Hepatocyte (in vitro differentiated cells): ENCODE measurements around the gene NPB. TPM values are rescaled to one million over a fixed set of nuclear protein-coding genes. Genes with fewer than 3 reads are reported as not detected.

Experiments used
- DNase-seq: peaks from one replicate; pipeline ENCODE4 v3.0.0-alpha.2; 2016; ENCODE audit warnings: low spot score
- H2AFZ ChIP-seq: fragments of 200-600 bp; sonication (generic); 2 replicates; pipeline ENCODE4 v1.6.0; 2016; ENCODE audit warnings: antibody characterized with exemption, mild to moderate bottlenecking
- H3K27ac ChIP-seq: fragments of 200-600 bp; sonication (generic); 2 replicates; pipeline ENCODE4 v1.5.1; 2016; ENCODE audit warnings: mild to moderate bottlenecking
- H3K27me3 ChIP-seq: fragments of 200-600 bp; sonication (generic); 2 replicates; pipeline ENCODE4 v1.6.1; 2016
- H3K36me3 ChIP-seq: fragments of 200-600 bp; sonication (generic); replicated peaks from 2 replicates; pipeline ENCODE4 v1.5.1; 2016; ENCODE audit warnings: low read depth; ENCODE audit not compliant: insufficient read depth
- H3K4me1 ChIP-seq: fragments of 200-600 bp; sonication (generic); 2 replicates; pipeline ENCODE4 v1.5.1; 2016; ENCODE audit warnings: mild to moderate bottlenecking, moderate library complexity; ENCODE audit not compliant: insufficient read depth
- H3K4me2 ChIP-seq: fragments of 200-600 bp; sonication (generic); 2 replicates; pipeline ENCODE4 v1.6.0; 2016
- H3K4me3 ChIP-seq: fragments of 200-600 bp; sonication (generic); 2 replicates; pipeline ENCODE4 v1.5.1; 2016; ENCODE audit warnings: mild to moderate bottlenecking
- H3K79me2 ChIP-seq: fragments of 200-600 bp; sonication (generic); 2 replicates; pipeline ENCODE4 v1.6.0; 2017; ENCODE audit warnings: mild to moderate bottlenecking
- H3K9me2 ChIP-seq: fragments of 200-600 bp; sonication (generic); replicated peaks from 2 replicates; pipeline ENCODE4 v1.6.0; 2017; ENCODE audit warnings: mild to moderate bottlenecking; ENCODE audit not compliant: insufficient read depth
- H3K9me3 ChIP-seq: fragments of 200-600 bp; sonication (generic); 2 replicates; pipeline ENCODE4 v1.5.1; 2016; ENCODE audit warnings: low read depth, mild to moderate bottlenecking
- H4K20me1 ChIP-seq: fragments of 200-600 bp; sonication (generic); 2 replicates; pipeline ENCODE4 v1.6.0; 2016; ENCODE audit warnings: mild to moderate bottlenecking; ENCODE audit not compliant: insufficient read depth, poor library complexity, severe bottlenecking
- EZH2 ChIP-seq: fragments of 200-600 bp; sonication (generic); IDR thresholded peaks from 2 replicates; pipeline ENCODE4 v1.6.1; 2016; ENCODE audit warnings: antibody characterized with exemption, mild to moderate bottlenecking, borderline replicate concordance
- EZH2phosphoT487 ChIP-seq: fragments of 200-600 bp; sonication (generic); IDR thresholded peaks from one replicate; pipeline ENCODE4 v1.6.1; 2018; ENCODE audit warnings: antibody characterized with exemption, mild to moderate bottlenecking, low read depth, moderate library complexity; ENCODE audit not compliant: unreplicated experiment, severe bottlenecking
- WGBS: methylation state at CpG from one replicate; pipeline ENCODE4 v1.1.6; 2016; ENCODE audit warnings: low lambda C conversion rate; ENCODE audit errors: missing lambda C conversion rate; 5-methylcytosine and 5-hydroxymethylcytosine counted together
- polyA plus RNA-seq: library from polyadenylated mRNA; unstranded; fragments of >200 nt; fragmentation: Nextera tagmentation; extraction: Ambion mirVana; gene quantifications from 2 replicates; pipeline ENCODE4 v1.2.1, GENCODE V29; 2016
- total RNA-seq: library from RNA; depleted of rRNA; stranded (reverse); fragments of >200 nt; gene quantifications from 2 replicates; pipeline ENCODE4 v1.2.3, GENCODE V29; 2014
- TF ChIP-seq, protein P1 (sequence below): fragments of 200-600 bp; sonication (generic); IDR thresholded peaks from 2 replicates; pipeline ENCODE4 v1.5.1; 2016; ENCODE audit warnings: antibody characterized with exemption, mild to moderate bottlenecking; ENCODE audit not compliant: poor library complexity

NPB gene
- total and polyA plus RNA-seq, 2 experiments from 2014 or later: 0.47 to 2.2 TPM

DNA sequence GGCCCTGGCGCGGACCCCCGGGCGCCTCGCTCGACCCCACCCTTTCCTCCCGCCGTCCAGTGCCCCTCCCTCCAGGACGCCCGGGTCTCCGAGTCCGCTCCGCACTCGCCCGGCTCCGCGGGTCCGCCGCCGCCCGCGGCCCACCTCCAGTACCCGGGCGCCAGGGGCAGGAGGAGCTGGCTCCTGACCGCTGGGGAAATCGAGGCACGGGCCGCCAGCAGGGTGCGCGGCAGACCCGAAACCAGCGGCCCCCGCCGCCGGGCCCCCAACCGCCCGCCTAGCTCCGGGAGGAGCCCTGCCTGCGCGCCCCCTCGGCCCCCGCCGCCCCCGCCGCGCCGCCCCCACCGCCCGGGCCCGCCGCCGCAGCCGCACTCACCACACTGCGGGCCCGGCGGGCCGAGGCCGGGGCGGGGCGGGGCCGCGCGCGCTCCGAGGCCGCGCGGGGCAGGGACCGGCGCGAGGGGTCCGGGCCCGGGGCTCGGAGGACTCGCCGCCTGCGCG is 25.2 kb downstream of the NPB start:
- DNase-seq: no peak
- peaks cover 37% of the 10 kb centered on the region for H4K20me1 ChIP-seq
- peak overlapping the region; percentile 97 for H3K27ac ChIP-seq
- TF ChIP-seq, protein P1, sequence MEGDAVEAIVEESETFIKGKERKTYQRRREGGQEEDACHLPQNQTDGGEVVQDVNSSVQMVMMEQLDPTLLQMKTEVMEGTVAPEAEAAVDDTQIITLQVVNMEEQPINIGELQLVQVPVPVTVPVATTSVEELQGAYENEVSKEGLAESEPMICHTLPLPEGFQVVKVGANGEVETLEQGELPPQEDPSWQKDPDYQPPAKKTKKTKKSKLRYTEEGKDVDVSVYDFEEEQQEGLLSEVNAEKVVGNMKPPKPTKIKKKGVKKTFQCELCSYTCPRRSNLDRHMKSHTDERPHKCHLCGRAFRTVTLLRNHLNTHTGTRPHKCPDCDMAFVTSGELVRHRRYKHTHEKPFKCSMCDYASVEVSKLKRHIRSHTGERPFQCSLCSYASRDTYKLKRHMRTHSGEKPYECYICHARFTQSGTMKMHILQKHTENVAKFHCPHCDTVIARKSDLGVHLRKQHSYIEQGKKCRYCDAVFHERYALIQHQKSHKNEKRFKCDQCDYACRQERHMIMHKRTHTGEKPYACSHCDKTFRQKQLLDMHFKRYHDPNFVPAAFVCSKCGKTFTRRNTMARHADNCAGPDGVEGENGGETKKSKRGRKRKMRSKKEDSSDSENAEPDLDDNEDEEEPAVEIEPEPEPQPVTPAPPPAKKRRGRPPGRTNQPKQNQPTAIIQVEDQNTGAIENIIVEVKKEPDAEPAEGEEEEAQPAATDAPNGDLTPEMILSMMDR: no peak
- TF ChIP-seq EZH2phosphoT487: no peak
- no peak for TF ChIP-seq EZH2
- no peaks in the 10 kb centered on the region for H3K9me2 ChIP-seq
- no peak overlapping the region for H2AFZ ChIP-seq
- peaks cover 43% of the 10 kb centered on the region for H3K79me2 ChIP-seq
- no peaks in the 10 kb centered on the region for H3K36me3 ChIP-seq
- H3K9me3 ChIP-seq: no peaks in the 10 kb centered on the region
- H3K4me2 ChIP-seq: peak overlapping the region; percentile 83
- 2% methylated on average over 20 of the region's 78 CpGs for WGBS
- peaks cover 46% of the 10 kb centered on the region for H3K4me1 ChIP-seq
- no peaks in the 10 kb centered on the region for H3K27me3 ChIP-seq
- H3K4me3 ChIP-seq: peak overlapping the region; percentile 54

- H3K4me2 ChIP-seq: peak within 1 kb of the TSS; percentile 98
- 2% methylated on average over 87 of the region's 98 CpGs for WGBS
- peak within 1 kb of the TSS; percentile 97 for H3K27ac ChIP-seq
- peaks cover 30% of the 10 kb centered on the region for H4K20me1 ChIP-seq
- DNase-seq: peak; percentile 99
- no peaks in the 10 kb centered on the region for H3K36me3 ChIP-seq
- H3K4me1 ChIP-seq: peaks cover 45% of the 10 kb centered on the region
- no peaks in the 10 kb centered on the region for H3K9me3 ChIP-seq
- TF ChIP-seq, protein P1: peak; percentile 47
- no peak for TF ChIP-seq EZH2
- H2AFZ ChIP-seq: peak within 1 kb of the TSS; percentile 60
- no peaks in the 10 kb centered on the region for H3K9me2 ChIP-seq
- no peaks in the 10 kb centered on the region for H3K27me3 ChIP-seq
- peak within 1 kb of the TSS; percentile 54 for H3K4me3 ChIP-seq
- peaks cover 36% of the 10 kb centered on the region for H3K79me2 ChIP-seq
These were observed 25.9 kb downstream of the NPB start, which contains the start of gene MAFG for GRCh38 chr17:81927653-81928543. MAFG (minus strand) TSS chr17:81927735; CDS start chr17:81923185, 4,550 bp downstream.

GRCh38 chr17:81928544-81929252 is 26.7 kb downstream of the NPB start:
- peak; percentile 46 for DNase-seq
- Histone ChIP-seq H3K4me1 (peaks cover 38% of the 10 kb centered on the region), H3K4me2 (peak overlapping the region; percentile 98), H3K79me2 (peaks cover 30% of the 10 kb centered on the region), H3K27ac (peak overlapping the region; percentile 68), H3K27me3 (no peaks in the 10 kb centered on the region), H4K20me1 (peaks cover 26% of the 10 kb centered on the region), H3K9me3 (no peaks in the 10 kb centered on the region), H2AFZ (peak overlapping the region; percentile 60), H3K4me3 (peak overlapping the region; percentile 24), H3K9me2 (no peaks in the 10 kb centered on the region), H3K36me3 (no peaks in the 10 kb centered on the region)
- no peak for TF ChIP-seq EZH2
- TF ChIP-seq, protein P1: no peak
- 27% methylated on average over 41 of the region's 44 CpGs for WGBS
